SW480 (cell line): ENCODE data around the gene CSTB.
"Not testable (repeated sequence)": the region's sequence is repeated elsewhere in the genome, so short reads cannot be mapped to it uniquely, and the experiment has no call there.

Experiments
- DNase-seq: peaks from one replicate; pipeline ENCODE4 v3.0.0-alpha.2; 2016; ENCODE audit warnings: low spot score

Gene CSTB

GRCh38 chr21:43775795-43776430 lies at the start of gene CSTB:
Gene CSTB, minus strand, starts transcription at chr21:43776308. Its CDS starts 39 bp downstream, at chr21:43776269.
- peak; percentile 62 for DNase-seq

GRCh38 chr21:43825242-43825935 lies 49.3 kb upstream of the CSTB start:
- DNase-seq = no peak

- no peak for DNase-seq
Observed at GRCh38 chr21:43824333-43825241, 48.5 kb upstream of the CSTB start.

GRCh38 chr21:43822741-43823140 lies 46.6 kb upstream of the CSTB start:
- DNase-seq = not testable (repeated sequence)

- not testable (repeated sequence) for DNase-seq
Observed at GRCh38 chr21:43822166-43822565, 46.1 kb upstream of the CSTB start.

GRCh38 chr21:43820466-43820865 lies 44.4 kb upstream of the CSTB start:
- DNase-seq = no peak

- DNase-seq = no peak
Observed at GRCh38 chr21:43819511-43820405, 43.6 kb upstream of the CSTB start.

GRCh38 chr21:43818685-43819084 lies 42.6 kb upstream of the CSTB start:
- no peak for DNase-seq

- no peak for DNase-seq
Observed at GRCh38 chr21:43817157-43818086, 41.3 kb upstream of the CSTB start.

- no peak for DNase-seq
Observed at GRCh38 chr21:43816611-43817071, 40.5 kb upstream of the CSTB start.

- DNase-seq = no peak
Observed at GRCh38 chr21:43815991-43816390, 39.9 kb upstream of the CSTB start.

GRCh38 chr21:43815107-43815613 lies 39.1 kb upstream of the CSTB start:
- DNase-seq = peak; percentile 48

GRCh38 chr21:43814215-43815106 lies 38.4 kb upstream of the CSTB start:
- no peak for DNase-seq

GRCh38 chr21:43813656-43813980 lies 37.5 kb upstream of the CSTB start:
- no peak for DNase-seq

- no peak for DNase-seq
Observed at GRCh38 chr21:43812957-43813655, 37.0 kb upstream of the CSTB start.

GRCh38 chr21:43812139-43812821 lies 36.2 kb upstream of the CSTB start:
- DNase-seq = peak; percentile 51

GRCh38 chr21:43811262-43812105 lies 35.4 kb upstream of the CSTB start:
- DNase-seq = no peak
